Measurements from ENCODE around the gene SMARCE1. TPM values are rescaled to one million over a fixed set of nuclear protein-coding genes. Genes with fewer than 3 reads are reported as not detected.

The SMARCE1 gene
- total and polyA plus RNA-seq, 8 donors = 27.5 to 125 (median 86.3) TPM

DNA sequence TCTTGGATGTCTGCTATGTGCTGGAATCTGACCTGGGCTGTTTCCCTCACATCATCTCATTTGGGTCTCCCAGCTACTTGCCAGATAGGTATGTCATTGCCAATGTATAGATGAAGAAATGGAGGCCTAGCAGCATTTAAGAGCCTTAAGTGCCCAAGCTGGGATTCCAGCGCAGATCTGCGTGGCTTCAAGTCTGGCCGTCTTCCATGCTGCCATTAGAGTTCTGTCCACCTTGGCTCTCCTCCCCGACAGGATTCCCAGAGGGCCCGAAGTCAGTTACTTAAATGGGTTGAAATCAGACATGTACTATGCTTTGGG is 49.4 kb downstream of the SMARCE1 start:
- Histone ChIP-seq H3K36me3 (no peaks in the 10 kb centered on the region), H3K4me3 (no peak overlapping the region), H3K4me1 (peaks cover 0 to 19% (median 3%) of the 10 kb centered on the region in 4 donors), H3K9me3 (no peaks in the 10 kb centered on the region), H3K27me3 (no peaks in the 10 kb centered on the region), H3K27ac (peak overlapping the region in 4 of 5 donors; percentile 3 to 78 (median 26))
- intact Hi-C loops (cut with DNase I; ENCODE audit: low total_unique reads) = no loop called here
- WGBS, 5 donors = 72 to 80% (median 77%) methylated on average over 5 of the region's 5 CpGs
- DNase-seq = no peak
- no peak for TF ChIP-seq POLR2AphosphoS5 (IDR thresholded peaks at IDR 0.05)
- TF ChIP-seq POLR2A (IDR thresholded peaks at IDR 0.05) = no peak
- no peak for TF ChIP-seq CTCF (IDR thresholded peaks at IDR 0.05)
- TF ChIP-seq EP300 (IDR thresholded peaks at IDR 0.05) = no peak

- Histone ChIP-seq H3K4me1 (peaks cover 0 to 14% (median 3%) of the 10 kb centered on the region in 4 donors), H3K4me3 (no peak overlapping the region), H3K36me3 (no peaks in the 10 kb centered on the region), H3K9me3 (no peaks in the 10 kb centered on the region), H3K27ac (peak overlapping the region in 3 of 5 donors; percentile 3 to 78 (median 47)), H3K27me3 (no peaks in the 10 kb centered on the region)
- no peak for DNase-seq
- TF ChIP-seq EP300 (IDR thresholded peaks at IDR 0.05) (no peak), POLR2AphosphoS5 (IDR thresholded peaks at IDR 0.05) (no peak)
- intact Hi-C loops (cut with DNase I; ENCODE audit: low total_unique reads) = no loop called here
- 85 to 92% (median 89%) methylated on average over 9 of the region's 9 CpGs for WGBS, 5 donors
Measured at GRCh38 chr17:40597556-40598300, 49.9 kb downstream of the SMARCE1 start.

GRCh38 chr17:40597156-40597555 is 50.5 kb downstream of the SMARCE1 start:
- no peaks in the 10 kb centered on the region for H3K27me3 ChIP-seq
- no peaks in the 10 kb centered on the region for H3K9me3 ChIP-seq
- 82 to 91% (median 87%) methylated on average over 3 of the region's 3 CpGs for WGBS, 5 donors
- peaks cover 0 to 8% (median 3%) of the 10 kb centered on the region in 4 donors for H3K4me1 ChIP-seq
- intact Hi-C loops (cut with DNase I; ENCODE audit: low total_unique reads) = no loop called here
- H3K36me3 ChIP-seq = no peaks in the 10 kb centered on the region
- no peak overlapping the region for H3K27ac ChIP-seq
- no peak overlapping the region for H3K4me3 ChIP-seq
- TF ChIP-seq CTCF (IDR thresholded peaks at IDR 0.05) (no peak), POLR2AphosphoS5 (IDR thresholded peaks at IDR 0.05) (no peak), EP300 (IDR thresholded peaks at IDR 0.05) (no peak), POLR2A (IDR thresholded peaks at IDR 0.05) (no peak)
- DNase-seq = no peak

- no peak for DNase-seq
- H3K27me3 ChIP-seq = no peaks in the 10 kb centered on the region
- intact Hi-C loops (cut with DNase I; ENCODE audit: low total_unique reads) = no loop called here
- no peaks in the 10 kb centered on the region for H3K36me3 ChIP-seq
- WGBS, 5 donors = 67 to 76% (median 71%) methylated on average over 7 of the region's 7 CpGs
- H3K4me3 ChIP-seq = no peak overlapping the region
- H3K4me1 ChIP-seq = peaks cover 0 to 7% (median 3%) of the 10 kb centered on the region in 4 donors
- TF ChIP-seq POLR2AphosphoS5 (IDR thresholded peaks at IDR 0.05) = no peak
- TF ChIP-seq POLR2A (IDR thresholded peaks at IDR 0.05) = no peak
- no peak for TF ChIP-seq EP300 (IDR thresholded peaks at IDR 0.05)
- TF ChIP-seq CTCF (IDR thresholded peaks at IDR 0.05) = no peak
- no peak overlapping the region for H3K27ac ChIP-seq
- H3K9me3 ChIP-seq = no peaks in the 10 kb centered on the region
Measured at GRCh38 chr17:40596261-40596919, 51.2 kb downstream of the SMARCE1 start.

- H3K27ac ChIP-seq = no peak overlapping the region
- no peaks in the 10 kb centered on the region for H3K4me1 ChIP-seq
- intact Hi-C loops (cut with DNase I; ENCODE audit: low total_unique reads) = no loop called here
Measured at GRCh38 chr17:40590742-40591141, 56.9 kb downstream of the SMARCE1 start.

More at GRCh38 chr17:40590742-40591141, 56.9 kb downstream of the SMARCE1 start:
- no peak for TF ChIP-seq POLR2A (IDR thresholded peaks at IDR 0.05)
- TF ChIP-seq POLR2AphosphoS5 (IDR thresholded peaks at IDR 0.05) = no peak
- no peak for TF ChIP-seq CTCF (IDR thresholded peaks at IDR 0.05)
- TF ChIP-seq EP300 (IDR thresholded peaks at IDR 0.05) = no peak
- H3K9me3 ChIP-seq = no peaks in the 10 kb centered on the region
- no peaks in the 10 kb centered on the region for H3K27me3 ChIP-seq
- H3K4me3 ChIP-seq = no peak overlapping the region
- 86 to 94% (median 93%) methylated on average over 3 of the region's 3 CpGs for WGBS, 5 donors
- no peaks in the 10 kb centered on the region for H3K36me3 ChIP-seq
- DNase-seq = no peak

Data from stomach (tissue), 9 donors.